GM10266 (cell line): Measurements from ENCODE around the gene MLXIP.

ENCODE experiments used
- DNase-seq: peaks from one replicate; pipeline ENCODE4 v3.0.0; 2012; ENCODE audit errors: extremely low spot score
- TF ChIP-seq, protein P1 (sequence below): IDR thresholded peaks from 2 replicates; pipeline ENCODE4 v1.5.1; 2012; ENCODE audit warnings: mild to moderate bottlenecking, low read depth; ENCODE audit not compliant: control insufficient read depth, insufficient read depth; ENCODE audit errors: missing control alignments

Gene MLXIP

DNA sequence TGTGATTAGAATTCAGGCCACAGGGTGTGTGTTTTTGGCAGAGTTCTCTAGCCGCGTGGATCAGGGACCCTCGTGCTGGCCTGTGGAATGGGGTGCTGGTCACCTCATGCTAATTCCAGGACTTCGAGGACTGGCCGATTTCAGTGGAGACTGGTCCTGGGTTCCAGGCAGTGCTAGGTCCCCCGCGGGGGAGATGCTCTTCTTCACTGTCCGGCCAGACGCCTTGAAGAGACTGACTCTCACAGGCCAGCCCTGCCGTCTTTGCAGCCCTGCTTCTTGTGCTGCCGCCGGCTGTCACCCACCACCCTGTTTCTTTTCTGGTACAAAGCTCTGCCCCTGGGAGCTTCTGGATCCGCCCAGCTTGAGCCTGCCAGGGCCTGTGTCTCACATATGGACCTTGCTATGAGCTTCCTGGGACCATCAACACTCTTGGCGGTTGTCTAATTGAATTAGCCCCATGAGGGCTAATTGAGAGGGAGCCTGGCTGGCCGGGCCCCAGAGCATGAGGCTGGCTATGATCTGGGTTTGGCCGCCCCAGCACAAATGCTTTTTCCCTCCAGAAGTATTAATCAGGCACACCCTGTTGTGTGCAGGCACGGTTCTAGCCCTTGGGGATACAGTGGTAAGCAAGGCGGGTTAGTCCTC, 8.2 kb downstream of the MLXIP start:
- TF ChIP-seq, protein P1, sequence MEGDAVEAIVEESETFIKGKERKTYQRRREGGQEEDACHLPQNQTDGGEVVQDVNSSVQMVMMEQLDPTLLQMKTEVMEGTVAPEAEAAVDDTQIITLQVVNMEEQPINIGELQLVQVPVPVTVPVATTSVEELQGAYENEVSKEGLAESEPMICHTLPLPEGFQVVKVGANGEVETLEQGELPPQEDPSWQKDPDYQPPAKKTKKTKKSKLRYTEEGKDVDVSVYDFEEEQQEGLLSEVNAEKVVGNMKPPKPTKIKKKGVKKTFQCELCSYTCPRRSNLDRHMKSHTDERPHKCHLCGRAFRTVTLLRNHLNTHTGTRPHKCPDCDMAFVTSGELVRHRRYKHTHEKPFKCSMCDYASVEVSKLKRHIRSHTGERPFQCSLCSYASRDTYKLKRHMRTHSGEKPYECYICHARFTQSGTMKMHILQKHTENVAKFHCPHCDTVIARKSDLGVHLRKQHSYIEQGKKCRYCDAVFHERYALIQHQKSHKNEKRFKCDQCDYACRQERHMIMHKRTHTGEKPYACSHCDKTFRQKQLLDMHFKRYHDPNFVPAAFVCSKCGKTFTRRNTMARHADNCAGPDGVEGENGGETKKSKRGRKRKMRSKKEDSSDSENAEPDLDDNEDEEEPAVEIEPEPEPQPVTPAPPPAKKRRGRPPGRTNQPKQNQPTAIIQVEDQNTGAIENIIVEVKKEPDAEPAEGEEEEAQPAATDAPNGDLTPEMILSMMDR: no peak
- DNase-seq: no peak

DNA sequence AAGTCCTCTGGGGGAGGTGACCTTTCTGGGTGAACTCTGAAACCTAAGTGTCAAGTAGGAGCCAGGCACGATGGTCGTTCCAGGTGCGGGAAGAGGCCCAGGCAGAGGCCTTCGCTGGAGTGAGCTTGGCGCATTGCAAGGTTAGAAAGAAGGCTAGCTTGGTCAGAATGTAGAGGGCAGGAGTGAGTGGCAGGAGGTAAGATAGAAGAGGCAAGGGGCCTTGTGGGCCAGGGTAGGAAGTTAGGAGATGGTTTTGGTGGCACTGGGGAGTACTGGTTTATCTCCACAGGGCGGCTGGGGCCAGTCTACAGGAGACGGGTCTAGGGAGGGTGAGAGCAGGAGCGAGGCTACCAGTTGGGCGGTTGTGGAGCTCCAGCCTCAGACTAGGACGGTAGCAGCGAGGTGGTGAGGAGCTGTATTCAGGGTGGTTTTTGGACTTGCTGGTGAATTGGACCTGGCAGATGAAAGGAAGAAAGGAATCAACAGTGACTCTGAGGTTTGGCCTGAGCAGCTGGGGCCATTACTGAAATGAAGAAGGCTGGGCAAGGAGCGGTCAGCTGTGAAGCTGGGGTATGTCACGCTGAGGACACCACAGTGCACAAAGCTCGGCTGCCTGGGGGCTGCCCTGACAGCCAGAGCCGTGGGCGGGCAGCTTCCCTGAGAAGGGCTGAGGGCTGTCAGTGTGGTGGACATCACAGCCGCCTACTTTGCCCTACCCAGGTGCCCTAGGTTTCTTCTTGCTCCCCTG, 9.0 kb downstream of the MLXIP start:
- DNase-seq: no peak
- TF ChIP-seq, protein P1: no peak

DNA sequence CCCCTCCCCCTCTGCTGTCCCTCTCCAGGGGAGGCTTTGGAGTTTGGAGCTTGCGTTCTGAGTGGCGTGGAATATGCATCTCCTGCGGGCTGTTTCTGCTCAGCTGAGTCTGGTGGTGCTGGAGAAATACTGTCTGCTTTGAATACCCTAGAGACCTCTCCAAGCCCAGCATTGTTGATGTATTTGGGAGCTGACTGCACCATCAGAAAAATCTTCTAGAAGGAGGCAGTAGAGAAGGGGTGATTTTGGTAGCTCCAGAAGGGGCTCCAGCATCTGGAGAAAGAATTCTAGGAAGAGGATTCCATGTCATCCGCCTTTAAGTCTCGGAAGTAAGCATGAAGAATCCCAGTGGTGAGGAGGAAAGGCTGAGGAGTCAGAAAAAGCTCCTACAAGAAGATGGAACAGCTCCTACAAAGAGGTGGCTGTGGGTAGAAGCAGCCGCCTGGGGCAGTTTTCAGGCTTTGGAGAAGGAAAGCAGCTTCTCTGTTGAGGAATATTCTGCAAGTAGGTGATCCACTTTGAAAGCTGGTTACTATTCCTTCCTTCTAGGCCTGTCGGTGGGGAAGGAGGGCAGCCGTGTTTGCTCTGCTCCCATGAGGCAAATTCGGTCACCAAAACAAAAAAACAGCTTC, 9.7 kb downstream of the MLXIP start:
- TF ChIP-seq, protein P1: no peak
- no peak for DNase-seq

DNA sequence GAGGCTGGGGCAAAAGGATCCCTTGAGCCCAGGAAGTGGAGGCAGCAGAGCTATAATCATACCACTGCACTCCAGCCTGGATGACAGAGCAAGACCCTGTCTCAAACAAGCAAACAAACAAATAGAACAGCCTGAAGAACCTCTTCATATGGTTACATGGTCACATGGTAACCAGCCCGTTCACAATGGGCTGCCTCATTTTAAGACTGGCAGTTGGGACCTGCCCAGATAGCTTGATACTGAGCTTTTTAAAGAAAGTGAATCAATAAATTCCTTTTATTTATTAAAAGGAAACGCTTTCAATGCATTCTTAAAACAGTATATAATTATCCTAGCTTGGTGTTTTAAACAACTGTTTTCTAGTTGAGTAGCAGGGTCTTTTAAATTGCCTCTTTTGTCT, 10.5 kb downstream of the MLXIP start:
- TF ChIP-seq, protein P1: no peak
- no peak for DNase-seq

DNA sequence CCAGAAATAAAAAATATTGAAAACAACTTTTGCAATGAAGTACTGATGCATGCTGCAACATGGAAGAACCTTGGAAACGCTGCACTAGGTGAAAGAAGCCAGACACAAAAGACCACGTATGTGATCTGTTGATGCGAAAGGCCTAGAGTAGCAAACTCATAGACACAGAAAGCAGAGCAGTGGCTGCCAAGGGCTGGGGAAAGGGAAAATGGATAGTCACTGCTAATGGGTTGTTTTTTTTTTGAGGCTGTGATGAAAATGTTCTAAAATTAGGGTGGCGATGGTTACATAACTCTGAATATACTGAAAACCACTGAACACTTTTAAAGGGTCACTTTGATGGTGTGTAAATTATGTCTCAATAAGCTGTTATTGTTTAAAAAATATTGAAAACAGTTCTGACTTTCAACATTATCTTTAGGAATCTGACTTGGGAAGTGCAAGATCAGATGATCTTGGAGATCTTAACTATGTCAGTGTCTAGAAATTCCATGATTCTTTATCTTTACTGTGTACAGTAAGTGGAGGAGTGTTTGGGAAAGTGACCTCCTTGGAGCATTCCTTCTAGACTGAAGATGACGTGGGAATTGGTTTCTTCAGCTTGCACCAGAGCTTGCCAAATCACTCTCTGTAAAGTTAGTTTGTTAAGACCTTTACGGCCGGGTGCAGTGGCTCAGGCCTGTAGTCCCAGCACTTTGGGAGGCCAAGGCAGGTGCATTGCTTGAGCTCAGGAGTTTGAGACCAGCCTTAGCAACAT, 12.4 kb downstream of the MLXIP start:
- TF ChIP-seq, protein P1: no peak
- no peak for DNase-seq

DNA sequence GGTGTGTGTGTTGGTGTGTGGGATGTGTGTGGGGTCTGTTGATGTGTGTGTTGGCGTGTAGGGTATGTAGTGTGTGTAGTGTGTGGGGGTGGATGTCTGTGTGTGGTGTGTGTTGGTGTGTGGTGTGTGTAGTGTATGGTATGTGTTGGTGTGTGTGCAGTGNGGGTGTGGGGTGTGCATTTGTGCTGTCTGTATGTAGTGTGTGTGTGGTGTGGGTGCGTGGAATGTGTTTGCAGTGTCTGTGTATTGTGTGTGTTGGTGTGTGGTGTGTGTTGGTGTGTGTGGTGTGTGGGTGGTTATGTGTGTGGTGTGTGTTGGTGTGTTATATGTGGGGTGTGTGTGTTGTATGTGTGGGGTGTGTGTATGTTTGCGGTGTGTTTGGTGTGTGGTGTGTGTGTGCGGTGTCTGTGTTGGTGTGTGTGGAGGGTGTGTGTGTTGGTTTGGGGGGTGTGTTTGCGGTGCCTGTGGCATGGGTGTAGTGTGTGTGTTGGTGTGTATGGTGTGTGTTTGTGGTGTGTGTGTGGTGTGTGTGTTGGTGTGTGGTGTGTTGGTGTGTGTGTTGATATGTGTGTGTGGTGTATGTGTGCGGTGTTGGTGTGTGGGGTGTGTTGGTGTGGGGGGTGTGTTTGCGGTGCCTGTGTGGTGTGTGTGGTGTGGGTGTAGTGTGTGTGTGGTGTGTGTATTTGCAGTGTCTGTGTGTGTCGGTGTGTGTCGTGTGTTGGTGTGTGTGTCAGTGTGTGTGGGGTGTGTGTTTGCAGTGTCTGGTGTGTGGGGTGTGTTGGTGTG, 14.7 kb downstream of the MLXIP start:
- DNase-seq: no peak
- TF ChIP-seq, protein P1: no peak
